ENCODE data around the gene GABBR2. TPM values are rescaled to one million over a fixed set of nuclear protein-coding genes. Genes with fewer than 3 reads are reported as not detected.

The GABBR2 gene
- total and polyA plus RNA-seq, 9 of the 15 experiments (the other 6 are each of a cell fraction or from before 2014, with no cell fraction given): 0.15 to 1.9 (median 0.32) TPM

DNA sequence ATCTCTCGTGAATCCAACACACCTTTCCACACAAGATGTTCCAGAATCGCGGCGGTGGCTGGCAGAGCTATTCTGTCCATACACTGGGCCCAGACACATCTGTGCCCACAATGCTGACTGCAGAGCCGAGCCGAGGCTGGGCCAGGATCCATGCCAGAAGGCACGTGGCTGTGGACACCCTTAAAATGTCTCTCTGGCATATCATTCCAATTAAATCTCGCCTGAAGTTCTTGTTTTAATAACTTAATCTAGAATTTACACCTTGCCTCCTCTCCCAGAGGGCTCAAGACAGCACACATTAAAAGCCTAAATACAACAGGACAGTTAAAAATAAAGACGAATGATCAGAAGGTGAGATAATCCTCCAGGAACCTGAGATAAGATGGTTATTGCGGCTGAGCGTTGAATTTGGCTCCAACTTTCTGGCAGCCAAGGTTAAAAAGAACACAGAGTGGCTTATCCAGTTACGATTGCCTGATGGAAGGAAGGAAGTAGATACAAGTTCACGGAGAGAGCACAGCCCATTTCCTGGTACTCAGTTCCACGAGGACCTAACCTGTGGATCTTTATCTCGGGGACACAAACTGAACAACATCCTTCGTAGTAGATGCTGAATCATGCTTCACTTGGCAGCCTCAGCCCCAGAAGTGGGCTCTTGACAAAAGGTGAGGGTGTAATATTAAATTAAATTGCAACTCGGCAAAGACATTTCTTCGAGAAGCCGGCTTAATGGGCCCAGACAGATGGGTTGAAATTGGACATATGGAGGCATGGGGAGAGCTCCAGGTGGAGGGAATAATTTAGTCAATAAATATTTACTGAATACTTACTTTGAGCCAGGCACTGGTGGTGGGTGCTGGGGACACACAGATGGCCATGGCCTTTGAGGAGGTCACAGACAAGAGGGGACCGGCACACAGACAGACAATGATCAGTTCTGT is 367.3 kb downstream of the GABBR2 start (continued):
- TF ChIP-seq HDAC3 (IDR thresholded peaks at IDR 0.05; ENCODE audit: borderline replicate concordance, partially characterized antibody) (peak; percentile 74), ESRRA (IDR thresholded peaks at IDR 0.05; ENCODE audit: borderline replicate concordance, low read depth) (peak; percentile 96), MTF1 (CRISPR knock-in tag; IDR thresholded peaks at IDR 0.05; ENCODE audit: borderline replicate concordance) (no peak), TFAM (CRISPR knock-in tag; conservative IDR thresholded peaks at IDR 0.05) (no peak), L3MBTL2 (IDR thresholded peaks at IDR 0.05) (peak; percentile 81), ZNF75A (CRISPR knock-in tag; IDR thresholded peaks at IDR 0.05) (no peak), ILF3 (IDR thresholded peaks at IDR 0.05; ENCODE audit: borderline replicate concordance) (no peak), BRCA1 (IDR thresholded peaks at IDR 0.05) (no peak), BRCA1 (CRISPR knock-in tag; IDR thresholded peaks at IDR 0.05) (no peak), ZSCAN32 (CRISPR knock-in tag; IDR thresholded peaks at IDR 0.05) (no peak), RHOXF2B (CRISPR knock-in tag; conservative IDR thresholded peaks at IDR 0.05) (no peak), MEF2D (tag; conservative IDR thresholded peaks at IDR 0.05; ENCODE audit: low read depth) (0 out of 2 replicates have a peak, but pooled peaks have one; percentile 43), MXI1 (IDR thresholded peaks at IDR 0.05; ENCODE audit: low read depth, low read length) (no peak), POLR2AphosphoS2 (IDR thresholded peaks at IDR 0.05; ENCODE audit: low read length) (no peak), NR2C2 (CRISPR knock-in tag; IDR thresholded peaks at IDR 0.05) (no peak), NR2C2 (tag; IDR thresholded peaks at IDR 0.05) (peak; percentile 82), NR2C1 (IDR thresholded peaks at IDR 0.05) (peak; percentile 49), NR2C1 (tag; IDR thresholded peaks at IDR 0.05) (peak; percentile 64; the same call in 1 of the 2 replicates), NFE2 (IDR thresholded peaks at IDR 0.05; ENCODE audit: low read depth) (peak; percentile 96), CBFA2T3 (IDR thresholded peaks at IDR 0.05) (peak; percentile 78), CHD1 (IDR thresholded peaks at IDR 0.05; ENCODE audit: low read length) (no peak)
- TF ChIP-seq, protein P1, sequence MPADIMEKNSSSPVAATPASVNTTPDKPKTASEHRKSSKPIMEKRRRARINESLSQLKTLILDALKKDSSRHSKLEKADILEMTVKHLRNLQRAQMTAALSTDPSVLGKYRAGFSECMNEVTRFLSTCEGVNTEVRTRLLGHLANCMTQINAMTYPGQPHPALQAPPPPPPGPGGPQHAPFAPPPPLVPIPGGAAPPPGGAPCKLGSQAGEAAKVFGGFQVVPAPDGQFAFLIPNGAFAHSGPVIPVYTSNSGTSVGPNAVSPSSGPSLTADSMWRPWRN (IDR thresholded peaks at IDR 0.05; ENCODE audit: low read depth): peak; percentile 10; the same call in 1 of the 2 replicates
- TF ChIP-seq, protein P2, sequence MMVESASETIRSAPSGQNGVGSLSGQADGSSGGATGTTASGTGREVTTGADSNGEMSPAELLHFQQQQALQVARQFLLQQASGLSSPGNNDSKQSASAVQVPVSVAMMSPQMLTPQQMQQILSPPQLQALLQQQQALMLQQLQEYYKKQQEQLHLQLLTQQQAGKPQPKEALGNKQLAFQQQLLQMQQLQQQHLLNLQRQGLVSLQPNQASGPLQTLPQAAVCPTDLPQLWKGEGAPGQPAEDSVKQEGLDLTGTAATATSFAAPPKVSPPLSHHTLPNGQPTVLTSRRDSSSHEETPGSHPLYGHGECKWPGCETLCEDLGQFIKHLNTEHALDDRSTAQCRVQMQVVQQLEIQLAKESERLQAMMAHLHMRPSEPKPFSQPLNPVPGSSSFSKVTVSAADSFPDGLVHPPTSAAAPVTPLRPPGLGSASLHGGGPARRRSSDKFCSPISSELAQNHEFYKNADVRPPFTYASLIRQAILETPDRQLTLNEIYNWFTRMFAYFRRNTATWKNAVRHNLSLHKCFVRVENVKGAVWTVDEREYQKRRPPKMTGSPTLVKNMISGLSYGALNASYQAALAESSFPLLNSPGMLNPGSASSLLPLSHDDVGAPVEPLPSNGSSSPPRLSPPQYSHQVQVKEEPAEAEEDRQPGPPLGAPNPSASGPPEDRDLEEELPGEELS (CRISPR knock-in tag; IDR thresholded peaks at IDR 0.05; ENCODE audit: borderline replicate concordance): no peak
- TF ChIP-seq, protein P3, sequence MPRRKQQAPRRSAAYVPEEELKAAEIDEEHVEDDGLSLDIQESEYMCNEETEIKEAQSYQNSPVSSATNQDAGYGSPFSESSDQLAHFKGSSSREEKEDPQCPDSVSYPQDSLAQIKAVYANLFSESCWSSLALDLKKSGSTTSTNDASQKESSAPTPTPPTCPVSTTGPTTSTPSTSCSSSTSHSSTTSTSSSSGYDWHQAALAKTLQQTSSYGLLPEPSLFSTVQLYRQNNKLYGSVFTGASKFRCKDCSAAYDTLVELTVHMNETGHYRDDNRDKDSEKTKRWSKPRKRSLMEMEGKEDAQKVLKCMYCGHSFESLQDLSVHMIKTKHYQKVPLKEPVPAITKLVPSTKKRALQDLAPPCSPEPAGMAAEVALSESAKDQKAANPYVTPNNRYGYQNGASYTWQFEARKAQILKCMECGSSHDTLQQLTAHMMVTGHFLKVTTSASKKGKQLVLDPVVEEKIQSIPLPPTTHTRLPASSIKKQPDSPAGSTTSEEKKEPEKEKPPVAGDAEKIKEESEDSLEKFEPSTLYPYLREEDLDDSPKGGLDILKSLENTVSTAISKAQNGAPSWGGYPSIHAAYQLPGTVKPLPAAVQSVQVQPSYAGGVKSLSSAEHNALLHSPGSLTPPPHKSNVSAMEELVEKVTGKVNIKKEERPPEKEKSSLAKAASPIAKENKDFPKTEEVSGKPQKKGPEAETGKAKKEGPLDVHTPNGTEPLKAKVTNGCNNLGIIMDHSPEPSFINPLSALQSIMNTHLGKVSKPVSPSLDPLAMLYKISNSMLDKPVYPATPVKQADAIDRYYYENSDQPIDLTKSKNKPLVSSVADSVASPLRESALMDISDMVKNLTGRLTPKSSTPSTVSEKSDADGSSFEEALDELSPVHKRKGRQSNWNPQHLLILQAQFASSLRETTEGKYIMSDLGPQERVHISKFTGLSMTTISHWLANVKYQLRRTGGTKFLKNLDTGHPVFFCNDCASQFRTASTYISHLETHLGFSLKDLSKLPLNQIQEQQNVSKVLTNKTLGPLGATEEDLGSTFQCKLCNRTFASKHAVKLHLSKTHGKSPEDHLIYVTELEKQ (CRISPR knock-in tag; IDR thresholded peaks at IDR 0.05): peak; percentile 73; the same call in 1 of the 2 replicates

Measured in K562 (cell line).